H1 (cell line): Measurements from ENCODE around the gene DNAJC19. TPM values are rescaled to one million over a fixed set of nuclear protein-coding genes. Genes with fewer than 3 reads are reported as not detected.

Source experiments
- HDAC2 ChIP-seq, 2 experiments: fragments of 300-600 bp in 1 of 2; sonication (generic) in 1 of 2; IDR thresholded peaks; 2 replicates each; pipeline ENCODE4 v1.6.1; 2011 to 2012; ENCODE audit warnings: low read depth in 2 of 2, low read length in 2 of 2, mild to moderate bottlenecking in 2 of 2, moderate library complexity in 2 of 2, borderline replicate concordance in 1 of 2, inconsistent platforms in 1 of 2
- KDM4A ChIP-seq: IDR thresholded peaks from one replicate; pipeline ENCODE4 v1.7.1; 2012; ENCODE audit warnings: low read depth, mild to moderate bottlenecking, moderate library complexity, low read length, inconsistent platforms; ENCODE audit not compliant: severe bottlenecking
- KDM5A ChIP-seq: fragments of 200-600 bp; IDR thresholded peaks from 2 replicates; pipeline ENCODE4 v1.7.1; 2012; ENCODE audit warnings: mild to moderate bottlenecking, low read length, inconsistent platforms, mixed read lengths
- RBBP5 ChIP-seq: IDR thresholded peaks from 2 replicates; pipeline ENCODE4 v1.7.1; 2012; ENCODE audit warnings: low read depth, mild to moderate bottlenecking, inconsistent platforms, low read length, moderate library complexity, borderline replicate concordance
- ZNF274 ChIP-seq: IDR thresholded peaks from 2 replicates; pipeline ENCODE4 v1.7.0; 2012; ENCODE audit warnings: low read length, borderline replicate concordance; ENCODE audit errors: extremely low read depth
- polyA plus RNA-seq, 7 experiments: library from polyadenylated mRNA; depleted of rRNA in 3 of 7; stranded (reverse) in 5 of 7; unstranded in 2 of 7; fragments of >200 nt in 5 of 7; fragments of 200-250 nt in 2 of 7; gene quantifications; 1 replicate in 5 of 7; 2 replicates in 1 of 7; 4 replicates in 1 of 7; pipeline versions ENCODE4 v1.2.1 to v1.2.3, GENCODE V29; 2011 to 2013; ENCODE audit warnings: missing spikeins in 2 of 7, mixed read lengths in 2 of 7
- total RNA-seq: library from RNA; stranded (reverse); fragmentation: NEBNext Ultra II Directional; extraction: Animal tissue kit (Norgen Biotek cat#: 25700); gene quantifications from 2 replicates; pipeline ENCODE4 v1.2.1, GENCODE V29; 2021
- TF ChIP-seq, protein P1 (sequence below): fragments of 300-600 bp; sonication (generic); IDR thresholded peaks from 2 replicates; pipeline ENCODE4 v1.7.1; 2012; ENCODE audit warnings: low read length, moderate library complexity, mild to moderate bottlenecking, inconsistent platforms; ENCODE audit not compliant: insufficient replicate concordance

Gene DNAJC19
- total and polyA plus RNA-seq, 2 of the 8 experiments (the other 6 are each of a cell fraction or from before 2014, with no cell fraction given) = 62.4 to 90.9 TPM

DNA sequence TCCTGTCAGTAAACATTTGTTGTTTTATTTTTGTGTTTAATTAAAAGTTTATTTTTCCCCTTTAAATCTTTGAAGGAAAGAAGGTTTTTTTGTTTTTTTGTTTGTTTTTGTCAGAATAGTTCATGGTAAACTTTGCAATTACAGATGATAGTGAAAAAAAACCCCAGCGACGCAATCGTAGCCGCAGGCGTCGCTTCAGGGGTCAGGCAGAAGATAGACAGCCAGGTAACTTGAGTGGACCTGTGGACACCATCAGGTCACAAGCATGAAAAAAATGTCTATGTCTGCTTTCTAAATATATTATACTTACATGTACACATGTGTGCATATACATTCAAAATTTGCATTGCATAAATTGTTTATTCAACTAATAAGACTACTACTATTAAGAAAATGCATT lies 18.6 kb downstream of the DNAJC19 start (continued):
- TF ChIP-seq, protein P1, sequence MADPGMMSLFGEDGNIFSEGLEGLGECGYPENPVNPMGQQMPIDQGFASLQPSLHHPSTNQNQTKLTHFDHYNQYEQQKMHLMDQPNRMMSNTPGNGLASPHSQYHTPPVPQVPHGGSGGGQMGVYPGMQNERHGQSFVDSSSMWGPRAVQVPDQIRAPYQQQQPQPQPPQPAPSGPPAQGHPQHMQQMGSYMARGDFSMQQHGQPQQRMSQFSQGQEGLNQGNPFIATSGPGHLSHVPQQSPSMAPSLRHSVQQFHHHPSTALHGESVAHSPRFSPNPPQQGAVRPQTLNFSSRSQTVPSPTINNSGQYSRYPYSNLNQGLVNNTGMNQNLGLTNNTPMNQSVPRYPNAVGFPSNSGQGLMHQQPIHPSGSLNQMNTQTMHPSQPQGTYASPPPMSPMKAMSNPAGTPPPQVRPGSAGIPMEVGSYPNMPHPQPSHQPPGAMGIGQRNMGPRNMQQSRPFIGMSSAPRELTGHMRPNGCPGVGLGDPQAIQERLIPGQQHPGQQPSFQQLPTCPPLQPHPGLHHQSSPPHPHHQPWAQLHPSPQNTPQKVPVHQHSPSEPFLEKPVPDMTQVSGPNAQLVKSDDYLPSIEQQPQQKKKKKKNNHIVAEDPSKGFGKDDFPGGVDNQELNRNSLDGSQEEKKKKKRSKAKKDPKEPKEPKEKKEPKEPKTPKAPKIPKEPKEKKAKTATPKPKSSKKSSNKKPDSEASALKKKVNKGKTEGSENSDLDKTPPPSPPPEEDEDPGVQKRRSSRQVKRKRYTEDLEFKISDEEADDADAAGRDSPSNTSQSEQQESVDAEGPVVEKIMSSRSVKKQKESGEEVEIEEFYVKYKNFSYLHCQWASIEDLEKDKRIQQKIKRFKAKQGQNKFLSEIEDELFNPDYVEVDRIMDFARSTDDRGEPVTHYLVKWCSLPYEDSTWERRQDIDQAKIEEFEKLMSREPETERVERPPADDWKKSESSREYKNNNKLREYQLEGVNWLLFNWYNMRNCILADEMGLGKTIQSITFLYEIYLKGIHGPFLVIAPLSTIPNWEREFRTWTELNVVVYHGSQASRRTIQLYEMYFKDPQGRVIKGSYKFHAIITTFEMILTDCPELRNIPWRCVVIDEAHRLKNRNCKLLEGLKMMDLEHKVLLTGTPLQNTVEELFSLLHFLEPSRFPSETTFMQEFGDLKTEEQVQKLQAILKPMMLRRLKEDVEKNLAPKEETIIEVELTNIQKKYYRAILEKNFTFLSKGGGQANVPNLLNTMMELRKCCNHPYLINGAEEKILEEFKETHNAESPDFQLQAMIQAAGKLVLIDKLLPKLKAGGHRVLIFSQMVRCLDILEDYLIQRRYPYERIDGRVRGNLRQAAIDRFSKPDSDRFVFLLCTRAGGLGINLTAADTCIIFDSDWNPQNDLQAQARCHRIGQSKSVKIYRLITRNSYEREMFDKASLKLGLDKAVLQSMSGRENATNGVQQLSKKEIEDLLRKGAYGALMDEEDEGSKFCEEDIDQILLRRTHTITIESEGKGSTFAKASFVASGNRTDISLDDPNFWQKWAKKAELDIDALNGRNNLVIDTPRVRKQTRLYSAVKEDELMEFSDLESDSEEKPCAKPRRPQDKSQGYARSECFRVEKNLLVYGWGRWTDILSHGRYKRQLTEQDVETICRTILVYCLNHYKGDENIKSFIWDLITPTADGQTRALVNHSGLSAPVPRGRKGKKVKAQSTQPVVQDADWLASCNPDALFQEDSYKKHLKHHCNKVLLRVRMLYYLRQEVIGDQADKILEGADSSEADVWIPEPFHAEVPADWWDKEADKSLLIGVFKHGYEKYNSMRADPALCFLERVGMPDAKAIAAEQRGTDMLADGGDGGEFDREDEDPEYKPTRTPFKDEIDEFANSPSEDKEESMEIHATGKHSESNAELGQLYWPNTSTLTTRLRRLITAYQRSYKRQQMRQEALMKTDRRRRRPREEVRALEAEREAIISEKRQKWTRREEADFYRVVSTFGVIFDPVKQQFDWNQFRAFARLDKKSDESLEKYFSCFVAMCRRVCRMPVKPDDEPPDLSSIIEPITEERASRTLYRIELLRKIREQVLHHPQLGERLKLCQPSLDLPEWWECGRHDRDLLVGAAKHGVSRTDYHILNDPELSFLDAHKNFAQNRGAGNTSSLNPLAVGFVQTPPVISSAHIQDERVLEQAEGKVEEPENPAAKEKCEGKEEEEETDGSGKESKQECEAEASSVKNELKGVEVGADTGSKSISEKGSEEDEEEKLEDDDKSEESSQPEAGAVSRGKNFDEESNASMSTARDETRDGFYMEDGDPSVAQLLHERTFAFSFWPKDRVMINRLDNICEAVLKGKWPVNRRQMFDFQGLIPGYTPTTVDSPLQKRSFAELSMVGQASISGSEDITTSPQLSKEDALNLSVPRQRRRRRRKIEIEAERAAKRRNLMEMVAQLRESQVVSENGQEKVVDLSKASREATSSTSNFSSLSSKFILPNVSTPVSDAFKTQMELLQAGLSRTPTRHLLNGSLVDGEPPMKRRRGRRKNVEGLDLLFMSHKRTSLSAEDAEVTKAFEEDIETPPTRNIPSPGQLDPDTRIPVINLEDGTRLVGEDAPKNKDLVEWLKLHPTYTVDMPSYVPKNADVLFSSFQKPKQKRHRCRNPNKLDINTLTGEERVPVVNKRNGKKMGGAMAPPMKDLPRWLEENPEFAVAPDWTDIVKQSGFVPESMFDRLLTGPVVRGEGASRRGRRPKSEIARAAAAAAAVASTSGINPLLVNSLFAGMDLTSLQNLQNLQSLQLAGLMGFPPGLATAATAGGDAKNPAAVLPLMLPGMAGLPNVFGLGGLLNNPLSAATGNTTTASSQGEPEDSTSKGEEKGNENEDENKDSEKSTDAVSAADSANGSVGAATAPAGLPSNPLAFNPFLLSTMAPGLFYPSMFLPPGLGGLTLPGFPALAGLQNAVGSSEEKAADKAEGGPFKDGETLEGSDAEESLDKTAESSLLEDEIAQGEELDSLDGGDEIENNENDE = no peak
- TF ChIP-seq ZNF274 (no peak), RBBP5 (no peak), KDM5A (no peak), HDAC2 (IDR thresholded peaks at IDR 0.05; ENCODE audit: borderline replicate concordance in 1 of 2, low read depth in 2 of 2, low read length in 2 of 2) (no peak), KDM4A (no peak)
